GM19467 (cell line): ENCODE data around the gene SCGB1D1.

Experiments
- ATAC-seq: cut with Tn5 transposase; IDR thresholded peaks from one replicate; pipeline ENCODE4 v1.9.1; 2021; ENCODE audit warnings: mild to moderate bottlenecking, moderate library complexity; ENCODE audit not compliant: unreplicated experiment

The SCGB1D1 gene

GRCh38 chr11:62190011-62190410 is at the start of gene SCGB1D1:
Gene SCGB1D1, plus strand, starts transcription at chr11:62190216. Its CDS starts 69 bp downstream, at chr11:62190285.
- no peak for ATAC-seq

- ATAC-seq: no peak
These were observed 49.5 kb upstream of the SCGB1D1 start for GRCh38 chr11:62140304-62141110.

- no peak for ATAC-seq
These were observed 48.6 kb upstream of the SCGB1D1 start for GRCh38 chr11:62141111-62142042.

GRCh38 chr11:62142043-62142375 is 48.0 kb upstream of the SCGB1D1 start:
- ATAC-seq: no peak

GRCh38 chr11:62142921-62143320 is 47.1 kb upstream of the SCGB1D1 start:
- ATAC-seq: no peak

GRCh38 chr11:62143727-62144126 is 46.3 kb upstream of the SCGB1D1 start:
- no peak for ATAC-seq

- ATAC-seq: no peak
These were observed 45.3 kb upstream of the SCGB1D1 start for GRCh38 chr11:62144641-62145255.

- no peak for ATAC-seq
These were observed 44.6 kb upstream of the SCGB1D1 start for GRCh38 chr11:62145261-62145871.

- no peak for ATAC-seq
These were observed 43.4 kb upstream of the SCGB1D1 start for GRCh38 chr11:62146476-62147200.

- no peak for ATAC-seq
These were observed 42.5 kb upstream of the SCGB1D1 start for GRCh38 chr11:62147545-62147944.

- no peak for ATAC-seq
These were observed 41.6 kb upstream of the SCGB1D1 start for GRCh38 chr11:62148271-62148980.

GRCh38 chr11:62149986-62150886 is 39.8 kb upstream of the SCGB1D1 start:
- ATAC-seq: no peak

- no peak for ATAC-seq
These were observed 38.9 kb upstream of the SCGB1D1 start for GRCh38 chr11:62150887-62151736.

- no peak for ATAC-seq
These were observed 38.3 kb upstream of the SCGB1D1 start for GRCh38 chr11:62151737-62152102.

GRCh38 chr11:62152245-62153086 is 37.5 kb upstream of the SCGB1D1 start:
- no peak for ATAC-seq

- ATAC-seq: no peak
These were observed 37.0 kb upstream of the SCGB1D1 start for GRCh38 chr11:62153087-62153395.

- no peak for ATAC-seq
These were observed 36.4 kb upstream of the SCGB1D1 start for GRCh38 chr11:62153617-62154016.
